Measurements from ENCODE around the gene PI16.

PI16 gene

GRCh38 chr6:36957773-36958271 is 3.3 kb downstream of the PI16 start:
- H3K27ac Mint-ChIP-seq, result no peak overlapping the region
- peaks cover 2% of the 10 kb centered on the region for H3K27me3 Mint-ChIP-seq
- H3K36me3 Mint-ChIP-seq (ENCODE audit: low read depth), result no peaks in the 10 kb centered on the region

DNA sequence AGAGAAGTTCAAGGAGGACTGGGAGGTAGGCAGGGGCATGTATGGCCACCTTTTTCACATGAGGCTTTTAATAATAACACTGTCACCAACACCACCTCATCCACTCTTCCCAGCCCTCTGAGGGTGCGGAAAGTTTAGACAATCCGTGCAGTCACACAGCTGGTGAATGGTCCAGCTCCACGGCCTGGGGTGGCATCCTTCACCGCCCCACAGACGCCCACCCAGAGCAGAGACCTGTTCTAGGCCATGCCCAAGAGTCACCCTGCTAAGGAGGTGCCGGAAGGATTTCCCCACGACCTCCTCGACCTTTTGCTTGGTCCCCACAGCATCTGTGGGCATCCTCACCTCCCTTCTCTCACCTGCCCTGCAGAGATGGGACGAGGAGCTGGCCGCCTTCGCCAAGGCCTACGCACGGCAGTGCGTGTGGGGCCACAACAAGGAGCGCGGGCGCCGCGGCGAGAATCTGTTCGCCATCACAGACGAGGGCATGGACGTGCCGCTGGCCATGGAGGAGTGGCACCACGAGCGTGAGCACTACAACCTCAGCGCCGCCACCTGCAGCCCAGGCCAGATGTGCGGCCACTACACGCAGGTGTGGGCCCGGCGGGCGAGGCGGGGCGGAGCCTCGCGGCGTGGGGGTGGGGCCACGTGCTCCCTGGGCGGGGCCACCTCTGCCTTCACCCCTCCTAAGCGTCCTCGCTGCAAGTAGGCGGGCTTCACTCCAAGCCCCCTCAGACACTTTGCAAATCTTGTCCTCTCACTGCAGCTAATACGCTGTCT is 4.4 kb downstream of the PI16 start:
- peaks cover 33% of the 10 kb centered on the region for H3K4me1 Mint-ChIP-seq
- peaks cover 2% of the 10 kb centered on the region for H3K27me3 Mint-ChIP-seq
- no peaks in the 10 kb centered on the region for H3K9me3 Mint-ChIP-seq
- H3K36me3 Mint-ChIP-seq (ENCODE audit: low read depth), result no peaks in the 10 kb centered on the region
- H3K27ac Mint-ChIP-seq, result no peak overlapping the region
- ATAC-seq, result no peak
- no peak overlapping the region for H3K4me3 Mint-ChIP-seq
- DNase-seq, result no peak

More at GRCh38 chr6:36957773-36958271, 3.3 kb downstream of the PI16 start:
- ATAC-seq (no peak), DNase-seq (no peak)
- H3K4me1 Mint-ChIP-seq, result peaks cover 31% of the 10 kb centered on the region
- H3K9me3 Mint-ChIP-seq, result no peaks in the 10 kb centered on the region
- H3K4me3 Mint-ChIP-seq, result no peak overlapping the region

- no peaks in the 10 kb centered on the region for H3K9me3 Mint-ChIP-seq
- peaks cover 2% of the 10 kb centered on the region for H3K27me3 Mint-ChIP-seq
- no peak overlapping the region for H3K27ac Mint-ChIP-seq
- no peaks in the 10 kb centered on the region for H3K36me3 Mint-ChIP-seq (ENCODE audit: low read depth)
- no peak overlapping the region for H3K4me3 Mint-ChIP-seq
- no peak for DNase-seq
- ATAC-seq, result no peak
- H3K4me1 Mint-ChIP-seq, result peaks cover 29% of the 10 kb centered on the region
Observed at GRCh38 chr6:36959555-36960250, 5.2 kb downstream of the PI16 start.

- ATAC-seq, result no peak
- no peaks in the 10 kb centered on the region for H3K9me3 Mint-ChIP-seq
- peaks cover 3% of the 10 kb centered on the region for H3K36me3 Mint-ChIP-seq (ENCODE audit: low read depth)
- H3K27ac Mint-ChIP-seq, result no peak overlapping the region
- no peak overlapping the region for H3K4me3 Mint-ChIP-seq
- no peak for DNase-seq
- no peaks in the 10 kb centered on the region for H3K27me3 Mint-ChIP-seq
- H3K4me1 Mint-ChIP-seq, result peaks cover 20% of the 10 kb centered on the region
Observed at GRCh38 chr6:36961441-36962435, 7.2 kb downstream of the PI16 start.

DNA sequence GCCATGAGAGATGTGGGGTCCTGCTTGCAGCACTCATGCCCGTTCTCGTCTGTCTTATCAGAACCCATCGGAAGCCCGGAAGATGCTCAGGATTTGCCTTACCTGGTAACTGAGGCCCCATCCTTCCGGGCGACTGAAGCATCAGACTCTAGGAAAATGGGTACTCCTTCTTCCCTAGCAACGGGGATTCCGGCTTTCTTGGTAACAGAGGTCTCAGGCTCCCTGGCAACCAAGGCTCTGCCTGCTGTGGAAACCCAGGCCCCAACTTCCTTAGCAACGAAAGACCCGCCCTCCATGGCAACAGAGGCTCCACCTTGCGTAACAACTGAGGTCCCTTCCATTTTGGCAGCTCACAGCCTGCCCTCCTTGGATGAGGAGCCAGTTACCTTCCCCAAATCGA is 8.3 kb downstream of the PI16 start:
- H3K36me3 Mint-ChIP-seq (ENCODE audit: low read depth), result peaks cover 6% of the 10 kb centered on the region
- peak; percentile 73 for DNase-seq
- H3K4me1 Mint-ChIP-seq, result peaks cover 20% of the 10 kb centered on the region
- no peak overlapping the region for H3K4me3 Mint-ChIP-seq
- H3K9me3 Mint-ChIP-seq, result no peaks in the 10 kb centered on the region
- no peaks in the 10 kb centered on the region for H3K27me3 Mint-ChIP-seq
- H3K27ac Mint-ChIP-seq, result peak overlapping the region; percentile 14
- peak; percentile 38 for ATAC-seq

DNA sequence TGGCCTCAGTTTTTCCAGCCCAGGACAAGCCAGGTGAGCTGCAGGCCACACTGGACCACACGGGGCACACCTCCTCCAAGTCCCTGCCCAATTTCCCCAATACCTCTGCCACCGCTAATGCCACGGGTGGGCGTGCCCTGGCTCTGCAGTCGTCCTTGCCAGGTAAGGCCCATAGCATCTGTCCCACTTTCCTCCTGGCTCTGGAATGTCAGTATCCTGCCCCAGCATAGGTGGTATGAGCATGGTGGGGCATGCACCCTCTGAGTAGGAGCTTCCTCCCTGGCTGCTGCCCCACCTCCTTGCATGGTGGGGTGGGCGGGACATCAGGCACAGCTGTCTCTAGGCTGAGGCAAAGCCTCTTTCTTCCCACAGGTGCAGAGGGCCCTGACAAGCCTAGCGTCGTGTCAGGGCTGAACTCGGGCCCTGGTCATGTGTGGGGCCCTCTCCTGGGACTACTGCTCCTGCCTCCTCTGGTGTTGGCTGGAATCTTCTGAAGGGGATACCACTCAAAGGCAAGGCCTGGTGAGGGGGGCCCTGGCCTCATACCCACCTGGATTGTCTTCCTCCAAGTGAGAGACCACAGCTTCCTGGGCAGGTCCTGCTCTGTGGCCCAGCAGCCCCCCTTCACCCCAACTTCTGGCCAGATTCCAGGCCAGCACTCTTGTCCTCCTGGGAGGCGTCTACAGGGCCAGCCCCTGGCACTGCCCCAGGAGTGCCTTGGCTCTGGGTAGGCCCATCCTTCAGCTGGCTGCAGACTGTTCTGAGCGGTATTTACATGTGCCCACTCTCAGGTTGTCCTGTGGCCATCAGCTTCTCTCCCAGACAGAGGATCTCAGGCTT is 9.1 kb downstream of the PI16 start:
- Mint-ChIP-seq H3K9me3 (no peaks in the 10 kb centered on the region), H3K36me3 (ENCODE audit: low read depth) (peaks cover 14% of the 10 kb centered on the region), H3K4me1 (peaks cover 20% of the 10 kb centered on the region), H3K4me3 (no peak overlapping the region), H3K27me3 (no peaks in the 10 kb centered on the region), H3K27ac (peak overlapping the region; percentile 14)
- DNase-seq (no peak), ATAC-seq (no peak)

GRCh38 chr6:36964349-36964748 is 9.8 kb downstream of the PI16 start:
- Mint-ChIP-seq H3K9me3 (no peaks in the 10 kb centered on the region), H3K4me1 (peaks cover 20% of the 10 kb centered on the region), H3K27ac (no peak overlapping the region), H3K4me3 (no peak overlapping the region), H3K27me3 (no peaks in the 10 kb centered on the region), H3K36me3 (ENCODE audit: low read depth) (peaks cover 15% of the 10 kb centered on the region)
- ATAC-seq (no peak), DNase-seq (no peak)

- Mint-ChIP-seq H3K27ac (no peak overlapping the region), H3K27me3 (no peaks in the 10 kb centered on the region), H3K9me3 (no peaks in the 10 kb centered on the region), H3K4me1 (peaks cover 20% of the 10 kb centered on the region), H3K4me3 (no peak overlapping the region), H3K36me3 (ENCODE audit: low read depth) (peaks cover 20% of the 10 kb centered on the region)
- ATAC-seq, result no peak
- DNase-seq, result no peak
Observed at GRCh38 chr6:36964908-36965307, 10.4 kb downstream of the PI16 start.

- no peak overlapping the region for H3K27ac Mint-ChIP-seq
- ATAC-seq, result peak; percentile 3
- H3K36me3 Mint-ChIP-seq (ENCODE audit: low read depth), result peaks cover 30% of the 10 kb centered on the region
- H3K4me3 Mint-ChIP-seq, result no peak overlapping the region
- no peaks in the 10 kb centered on the region for H3K27me3 Mint-ChIP-seq
- no peaks in the 10 kb centered on the region for H3K9me3 Mint-ChIP-seq
- peaks cover 20% of the 10 kb centered on the region for H3K4me1 Mint-ChIP-seq
- DNase-seq, result no peak
Observed at GRCh38 chr6:36967301-36967700, 12.8 kb downstream of the PI16 start.

- peaks cover 17% of the 10 kb centered on the region for H3K4me1 Mint-ChIP-seq
- no peak overlapping the region for H3K27ac Mint-ChIP-seq
- no peaks in the 10 kb centered on the region for H3K27me3 Mint-ChIP-seq
- ATAC-seq, result peak; percentile 11
- H3K9me3 Mint-ChIP-seq, result no peaks in the 10 kb centered on the region
- peaks cover 31% of the 10 kb centered on the region for H3K36me3 Mint-ChIP-seq (ENCODE audit: low read depth)
- DNase-seq, result no peak
- no peak overlapping the region for H3K4me3 Mint-ChIP-seq
Observed at GRCh38 chr6:36967757-36968156, 13.2 kb downstream of the PI16 start.

DNA sequence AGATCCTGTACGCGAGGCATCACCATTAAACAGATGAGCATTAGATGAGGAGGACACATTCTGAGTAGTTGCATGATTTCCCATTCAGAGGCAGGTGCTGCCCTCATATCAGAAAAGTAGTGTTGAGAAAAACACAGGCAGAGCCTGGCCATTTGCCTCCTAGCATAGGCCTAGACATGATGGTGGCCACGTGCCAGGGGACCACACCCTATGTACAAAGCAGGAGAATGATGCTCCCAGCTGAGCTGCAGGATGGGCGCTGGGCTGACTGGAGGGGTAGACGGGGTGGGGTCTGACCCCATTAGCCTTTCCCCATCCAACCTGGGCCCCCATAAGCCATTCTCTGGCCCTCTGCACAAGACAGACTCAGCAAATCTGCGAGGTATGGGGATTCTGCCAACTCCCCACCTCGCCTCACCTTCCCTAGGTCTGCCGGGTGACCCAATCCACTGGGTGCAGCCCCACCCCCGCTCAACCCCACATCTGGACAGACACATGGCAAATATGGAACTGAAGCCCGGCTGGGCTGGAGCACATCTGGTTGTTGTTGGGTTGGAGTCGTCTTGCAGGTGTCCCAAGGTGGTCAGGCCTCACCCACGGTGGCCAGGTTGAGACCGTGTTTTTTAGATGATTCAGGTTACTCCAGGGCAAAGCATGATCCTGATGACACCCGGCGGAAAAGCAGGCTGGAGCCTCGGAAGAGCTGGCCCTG is 13.9 kb downstream of the PI16 start:
- H3K4me1 Mint-ChIP-seq, result peaks cover 10% of the 10 kb centered on the region
- ATAC-seq (no peak), DNase-seq (no peak)
- peaks cover 34% of the 10 kb centered on the region for H3K36me3 Mint-ChIP-seq (ENCODE audit: low read depth)
- no peak overlapping the region for H3K4me3 Mint-ChIP-seq
- no peaks in the 10 kb centered on the region for H3K27me3 Mint-ChIP-seq
- H3K27ac Mint-ChIP-seq, result no peak overlapping the region
- no peaks in the 10 kb centered on the region for H3K9me3 Mint-ChIP-seq

DNA sequence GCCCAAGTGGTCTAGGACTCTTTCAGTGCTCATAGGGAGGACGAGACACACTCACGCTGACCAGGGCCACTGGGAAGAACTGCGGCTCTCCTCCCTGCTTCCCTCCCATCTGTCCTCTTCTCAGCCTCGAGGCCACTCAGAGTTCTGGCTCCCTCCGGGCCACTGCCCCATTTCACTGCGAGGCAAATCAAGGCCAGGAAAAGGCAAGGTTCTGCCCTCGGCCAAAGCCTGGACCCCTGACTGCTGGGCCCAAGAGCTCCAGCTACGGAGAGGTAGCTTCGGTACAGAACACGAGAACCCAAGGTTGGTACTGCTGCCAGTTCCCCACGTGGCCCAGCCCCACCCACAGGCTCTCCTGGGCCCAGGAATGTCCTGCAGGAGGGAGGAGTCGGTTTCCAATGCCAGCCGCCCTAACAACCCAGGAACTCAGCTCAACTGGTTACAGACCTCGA is 14.7 kb downstream of the PI16 start:
- H3K4me3 Mint-ChIP-seq, result no peak overlapping the region
- no peaks in the 10 kb centered on the region for H3K9me3 Mint-ChIP-seq
- peaks cover 39% of the 10 kb centered on the region for H3K36me3 Mint-ChIP-seq (ENCODE audit: low read depth)
- ATAC-seq (no peak), DNase-seq (no peak)
- peaks cover 8% of the 10 kb centered on the region for H3K4me1 Mint-ChIP-seq
- H3K27ac Mint-ChIP-seq, result no peak overlapping the region
- no peaks in the 10 kb centered on the region for H3K27me3 Mint-ChIP-seq

Data from activated naive CD8-positive, alpha-beta T cell treated with anti-CD3 and anti-CD28 coated beads, Interleukin-2, amount 50 U/mL, for 24 hours (primary cell).